DMS 273 (cell line): ENCODE data around the gene ART1.

Experiments used
- DNase-seq: peaks from one replicate; lab custom pipeline; 2025; ENCODE audit not compliant: unreplicated experiment; lab: John Stamatoyannopoulos, UW

ART1 gene

GRCh38 chr11:3710485-3711259 lies 65.7 kb downstream of the ART1 start:
- DNase-seq, result no peak

DNA sequence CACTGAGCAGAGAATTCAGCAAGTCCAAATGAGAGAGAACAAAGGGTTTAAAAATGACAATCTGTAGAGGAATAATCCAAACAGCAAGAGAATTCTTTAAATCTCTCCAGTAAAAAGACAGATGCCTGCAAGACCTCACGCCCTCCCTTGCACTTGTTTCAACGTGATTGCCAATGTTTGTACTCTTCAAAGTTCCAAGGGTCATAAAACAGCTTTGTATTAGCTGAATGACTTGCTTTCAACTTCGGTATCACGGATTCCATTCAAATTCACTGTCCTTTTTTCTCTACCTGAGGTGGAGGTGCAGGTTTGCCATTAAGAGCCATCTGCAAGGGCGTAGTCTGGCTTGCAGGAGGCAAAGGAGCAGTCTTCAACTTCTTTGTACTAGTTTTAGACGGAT lies 67.3 kb downstream of the ART1 start:
- no peak for DNase-seq
